ENCODE data around the gene FRAS1.

Gene FRAS1

GRCh38 chr4:78520808-78521226 is 463.7 kb downstream of the FRAS1 start:
- no peaks in the 10 kb centered on the region for H3K27me3 ChIP-seq
- peaks cover 35 to 48% of the 10 kb centered on the region in 2 experiments for H3K4me1 ChIP-seq (ENCODE audit: control insufficient read depth in 1 of 2, insufficient read depth in 1 of 2, low read depth in 1 of 2, low read length in 1 of 2)
- peak overlapping the region; percentile 38 for H3K27ac ChIP-seq
- H3K9me3 ChIP-seq, result no peaks in the 10 kb centered on the region
- H3K4me3 ChIP-seq (ENCODE audit: low read depth in 1 of 2, low read length in 1 of 2), result no peak overlapping the region
- TF ChIP-seq CTCF (IDR thresholded peaks at IDR 0.05), result no peak
- H3K36me3 ChIP-seq, result no peaks in the 10 kb centered on the region

GRCh38 chr4:78524009-78524408 is 466.9 kb downstream of the FRAS1 start:
- Histone ChIP-seq H3K4me3 (ENCODE audit: low read depth in 1 of 2, low read length in 1 of 2) (no peak overlapping the region), H3K9me3 (no peaks in the 10 kb centered on the region), H3K27ac (no peak overlapping the region), H3K4me1 (ENCODE audit: control insufficient read depth in 1 of 2, insufficient read depth in 1 of 2, low read depth in 1 of 2, low read length in 1 of 2) (peaks cover 30 to 41% of the 10 kb centered on the region in 2 experiments), H3K27me3 (no peaks in the 10 kb centered on the region), H3K36me3 (no peaks in the 10 kb centered on the region)
- no peak for TF ChIP-seq CTCF (IDR thresholded peaks at IDR 0.05)

- Histone ChIP-seq H3K4me1 (ENCODE audit: control insufficient read depth in 1 of 2, insufficient read depth in 1 of 2, low read depth in 1 of 2, low read length in 1 of 2) (peaks cover 20 to 38% of the 10 kb centered on the region in 2 experiments), H3K27me3 (no peaks in the 10 kb centered on the region), H3K36me3 (no peaks in the 10 kb centered on the region), H3K9me3 (no peaks in the 10 kb centered on the region), H3K27ac (peak overlapping the region; percentile 32), H3K4me3 (ENCODE audit: low read depth in 1 of 2, low read length in 1 of 2) (no peak overlapping the region)
- no peak for TF ChIP-seq CTCF (IDR thresholded peaks at IDR 0.05)
Observed at GRCh38 chr4:78525559-78525958, 468.4 kb downstream of the FRAS1 start.

GRCh38 chr4:78527103-78527502 is 470.0 kb downstream of the FRAS1 start:
- no peaks in the 10 kb centered on the region for H3K27me3 ChIP-seq

GRCh38 chr4:78527555-78527954 is 470.4 kb downstream of the FRAS1 start:
- H3K27ac ChIP-seq, result no peak overlapping the region
- TF ChIP-seq CTCF (IDR thresholded peaks at IDR 0.05), result no peak
- no peak overlapping the region for H3K4me3 ChIP-seq (ENCODE audit: low read depth in 1 of 2, low read length in 1 of 2)
- peaks cover 31 to 53% of the 10 kb centered on the region in 2 experiments for H3K4me1 ChIP-seq (ENCODE audit: control insufficient read depth in 1 of 2, insufficient read depth in 1 of 2, low read depth in 1 of 2, low read length in 1 of 2)
- no peaks in the 10 kb centered on the region for H3K36me3 ChIP-seq
- H3K27me3 ChIP-seq, result no peaks in the 10 kb centered on the region
- H3K9me3 ChIP-seq, result no peaks in the 10 kb centered on the region

More at GRCh38 chr4:78527103-78527502, 470.0 kb downstream of the FRAS1 start:
- Histone ChIP-seq H3K4me3 (ENCODE audit: low read depth in 1 of 2, low read length in 1 of 2) (no peak overlapping the region), H3K9me3 (no peaks in the 10 kb centered on the region), H3K27ac (no peak overlapping the region), H3K36me3 (no peaks in the 10 kb centered on the region), H3K4me1 (ENCODE audit: control insufficient read depth in 1 of 2, insufficient read depth in 1 of 2, low read depth in 1 of 2, low read length in 1 of 2) (peaks cover 26 to 49% of the 10 kb centered on the region in 2 experiments)
- TF ChIP-seq CTCF (IDR thresholded peaks at IDR 0.05), result no peak

GRCh38 chr4:78528327-78528726 is 471.2 kb downstream of the FRAS1 start:
- Histone ChIP-seq H3K4me1 (ENCODE audit: control insufficient read depth in 1 of 2, insufficient read depth in 1 of 2, low read depth in 1 of 2, low read length in 1 of 2) (peaks cover 38 to 61% of the 10 kb centered on the region in 2 experiments), H3K27me3 (no peaks in the 10 kb centered on the region), H3K27ac (no peak overlapping the region), H3K9me3 (no peaks in the 10 kb centered on the region), H3K4me3 (ENCODE audit: low read depth in 1 of 2, low read length in 1 of 2) (no peak overlapping the region), H3K36me3 (no peaks in the 10 kb centered on the region)
- no peak for TF ChIP-seq CTCF (IDR thresholded peaks at IDR 0.05)
